AG10803 (cell line): Measurements from ENCODE around the gene CEP120.

Source experiments
- DNase-seq: peaks from one replicate; pipeline ENCODE4 v3.0.0; 2010; ENCODE audit warnings: low read depth
- H3K4me3 ChIP-seq: 2 replicates; pipeline ENCODE4 v1.5.1; 2011; ENCODE audit warnings: mild to moderate bottlenecking, low read length, control low read depth
- TF ChIP-seq, protein P1 (sequence below): conservative IDR thresholded peaks from 2 replicates; pipeline ENCODE4 v1.5.1; 2011; ENCODE audit warnings: mild to moderate bottlenecking, low read length, control low read depth, inconsistent platforms

Gene CEP120

GRCh38 chr5:123299136-123299535, 124.1 kb downstream of the CEP120 start:
- TF ChIP-seq, protein P1, sequence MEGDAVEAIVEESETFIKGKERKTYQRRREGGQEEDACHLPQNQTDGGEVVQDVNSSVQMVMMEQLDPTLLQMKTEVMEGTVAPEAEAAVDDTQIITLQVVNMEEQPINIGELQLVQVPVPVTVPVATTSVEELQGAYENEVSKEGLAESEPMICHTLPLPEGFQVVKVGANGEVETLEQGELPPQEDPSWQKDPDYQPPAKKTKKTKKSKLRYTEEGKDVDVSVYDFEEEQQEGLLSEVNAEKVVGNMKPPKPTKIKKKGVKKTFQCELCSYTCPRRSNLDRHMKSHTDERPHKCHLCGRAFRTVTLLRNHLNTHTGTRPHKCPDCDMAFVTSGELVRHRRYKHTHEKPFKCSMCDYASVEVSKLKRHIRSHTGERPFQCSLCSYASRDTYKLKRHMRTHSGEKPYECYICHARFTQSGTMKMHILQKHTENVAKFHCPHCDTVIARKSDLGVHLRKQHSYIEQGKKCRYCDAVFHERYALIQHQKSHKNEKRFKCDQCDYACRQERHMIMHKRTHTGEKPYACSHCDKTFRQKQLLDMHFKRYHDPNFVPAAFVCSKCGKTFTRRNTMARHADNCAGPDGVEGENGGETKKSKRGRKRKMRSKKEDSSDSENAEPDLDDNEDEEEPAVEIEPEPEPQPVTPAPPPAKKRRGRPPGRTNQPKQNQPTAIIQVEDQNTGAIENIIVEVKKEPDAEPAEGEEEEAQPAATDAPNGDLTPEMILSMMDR = no peak
- DNase-seq = no peak
- H3K4me3 ChIP-seq = no peak overlapping the region

DNA sequence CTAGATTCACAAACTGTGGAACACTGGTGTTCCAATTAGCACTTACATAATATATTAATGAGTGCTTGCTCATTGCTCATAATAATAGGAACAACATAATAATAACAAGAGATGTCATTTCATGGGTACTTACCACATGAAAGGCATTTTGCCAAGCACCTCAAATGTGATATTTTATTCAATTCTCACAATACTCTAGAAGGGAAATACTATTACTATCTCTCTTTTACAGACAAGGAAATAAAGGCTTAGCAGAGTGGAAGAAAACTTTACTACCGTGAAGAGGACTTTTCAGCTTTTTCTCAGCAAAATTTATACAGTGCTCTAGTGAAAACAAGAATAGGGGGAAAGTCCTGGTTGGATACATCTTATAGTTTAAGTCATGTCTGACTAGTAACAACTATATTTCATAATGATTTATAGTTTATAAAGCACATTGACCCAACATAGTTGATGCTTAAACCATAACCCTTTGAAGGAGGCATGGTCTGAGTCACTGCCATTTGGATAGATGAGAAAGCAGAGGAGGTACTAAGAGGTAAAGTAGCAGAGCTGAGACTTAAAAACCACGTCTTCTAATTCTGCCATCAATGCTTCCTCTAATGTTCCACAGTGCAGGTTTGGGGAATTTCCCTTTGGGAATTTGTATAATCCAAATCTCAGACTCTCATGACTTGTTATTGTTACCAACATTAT, 124.7 kb downstream of the CEP120 start:
- TF ChIP-seq, protein P1 = no peak
- no peak overlapping the region for H3K4me3 ChIP-seq
- no peak for DNase-seq

DNA sequence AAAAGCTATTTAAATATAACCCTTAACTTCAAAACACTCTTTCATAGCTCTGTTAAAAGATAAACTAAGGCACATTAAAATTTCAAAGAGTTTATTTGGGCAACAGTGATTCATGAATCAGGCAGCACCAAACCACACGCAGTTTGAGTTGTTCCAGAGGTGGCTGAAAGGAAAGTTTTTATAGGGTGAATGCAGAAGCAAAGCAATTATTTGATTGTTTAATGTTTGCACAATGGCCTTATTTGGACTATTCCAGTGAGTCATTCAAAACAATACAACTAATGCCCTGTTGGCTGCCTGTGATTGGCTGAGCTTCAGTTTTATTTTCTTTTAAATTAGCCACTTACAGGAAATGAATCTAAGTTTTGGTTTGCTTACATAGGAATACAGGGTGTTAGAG, 125.3 kb downstream of the CEP120 start:
- DNase-seq = no peak
- TF ChIP-seq, protein P1 = no peak
- H3K4me3 ChIP-seq = no peak overlapping the region

DNA sequence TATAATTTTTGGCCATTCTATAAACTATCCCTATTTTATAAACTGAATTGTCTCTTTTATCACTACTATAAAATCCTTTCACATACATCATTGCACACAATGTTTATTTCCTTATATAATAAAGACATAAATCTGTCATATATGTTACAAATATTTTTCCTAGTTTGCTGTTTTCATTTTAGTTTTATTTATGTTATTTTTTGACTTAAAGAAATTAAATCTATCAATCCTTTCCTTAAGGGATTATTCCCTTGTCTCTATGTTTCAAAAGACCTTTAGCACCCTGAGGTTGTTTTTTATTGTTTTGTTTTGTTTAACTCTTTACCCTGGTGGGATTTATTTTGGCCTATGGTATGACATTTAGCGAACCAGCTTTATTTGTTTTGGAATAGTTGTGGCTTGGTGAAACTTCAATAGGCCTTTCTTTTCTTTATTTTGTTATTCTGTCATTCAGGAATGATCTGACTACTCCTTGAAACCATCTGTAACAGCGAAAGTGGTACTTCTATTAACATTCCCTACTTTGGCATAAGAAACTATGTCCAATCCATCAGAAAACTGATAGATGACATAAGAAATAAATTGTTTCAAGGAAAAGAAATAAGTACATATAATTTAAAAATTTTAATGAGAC, 125.9 kb downstream of the CEP120 start:
- no peak for DNase-seq
- H3K4me3 ChIP-seq = no peak overlapping the region
- TF ChIP-seq, protein P1 = no peak
